GM12878 (cell line): ENCODE measurements around the gene SSBP3. TPM values are rescaled to one million over a fixed set of nuclear protein-coding genes. Genes with fewer than 3 reads are reported as not detected.

ENCODE experiments used
- ATAC-seq: fragments of 200-7000 bp; cut with Tn5 transposase; 3 replicates; pipeline ENCODE4 v1.9.1; 2020; ENCODE audit warnings: mild to moderate bottlenecking, moderate library complexity
- BruUV-seq: library from RNA; stranded (reverse); fragments of 400-500 nt; replicated peaks from 2 replicates; lab custom pipeline; 2021; lab: Mats Ljungman, UMichigan
- CTCF ChIA-PET: fragments of 300-600 bp; sonication (Branson Sonifier 250); formaldehyde crosslinking; extraction: SDS; loops from one replicate; lab custom pipeline; 2021; ENCODE audit warnings: inconsistent platforms; lab: Yijun Ruan, JAX
- POLR2A ChIA-PET: fragments of 350-600 bp; formaldehyde crosslinking; extraction: SDS; loops from one replicate; lab custom pipeline; 2021; ENCODE audit warnings: inconsistent platforms; lab: Charles Lee
- RAD21 ChIA-PET: fragments of 300-600 bp; sonication (Branson Sonifier 250); formaldehyde crosslinking; loops from one replicate; lab custom pipeline; 2023; ENCODE audit warnings: antibody characterized with exemption; ENCODE audit not compliant: unreplicated experiment; lab: Charles Lee
- SMC1A ChIA-PET: fragments of 300-600 bp; sonication (Branson Sonifier 250); formaldehyde crosslinking; loops from one replicate; lab custom pipeline; 2023; ENCODE audit not compliant: unreplicated experiment, uncharacterized antibody; lab: Charles Lee
- DNase-seq: peaks from one replicate; pipeline ENCODE4 v3.0.0-alpha.2; 2011; ENCODE audit warnings: low read depth, low spot score
- FAIRE-seq: peaks from 3 replicates; lab custom pipeline; 2011; peaks lifted over from hg19 to GRCh38; lab: Jason Lieb, UNC
- H2AFZ ChIP-seq: 2 replicates; pipeline ENCODE4 v1.6.0; 2011; ENCODE audit warnings: low read depth, low read length, control low read depth; ENCODE audit not compliant: control insufficient read depth
- H3K27ac ChIP-seq: 2 replicates; pipeline ENCODE4 v1.5.1; 2011; ENCODE audit warnings: control low read depth; ENCODE audit not compliant: control insufficient read depth, insufficient read depth
- H3K27me3 ChIP-seq, 2 experiments: replicated peaks in 1 of 2; 2 replicates each; pipeline versions ENCODE4 v1.6.0 to v1.6.1; 2011; ENCODE audit warnings: low read length in 1 of 2; ENCODE audit not compliant: control insufficient read depth in 2 of 2, insufficient read depth in 2 of 2
- H3K36me3 ChIP-seq, 2 experiments: 2 replicates each; pipeline ENCODE4 v1.5.1; 2011; ENCODE audit warnings: low read length in 1 of 2; ENCODE audit not compliant: control insufficient read depth in 2 of 2, insufficient read depth in 2 of 2
- H3K4me1 ChIP-seq: 2 replicates; pipeline ENCODE4 v1.6.1; 2011; ENCODE audit warnings: mild to moderate bottlenecking, low read length, moderate library complexity, mixed read lengths; ENCODE audit not compliant: control insufficient read depth, insufficient read depth
- H3K4me2 ChIP-seq: 2 replicates; pipeline ENCODE4 v1.6.0; 2011; ENCODE audit warnings: control low read depth; ENCODE audit not compliant: control insufficient read depth, insufficient read depth
- H3K4me3 ChIP-seq: fragments of 200-600 bp; sonication (generic); 2 replicates; pipeline ENCODE4 v1.5.1; 2016
- H3K79me2 ChIP-seq: 2 replicates; pipeline ENCODE4 v1.6.0; 2011; ENCODE audit warnings: low read length; ENCODE audit not compliant: control insufficient read depth, insufficient read depth
- H3K9ac ChIP-seq: 2 replicates; pipeline ENCODE4 v1.8.0; 2011; ENCODE audit warnings: low read length, control low read depth, mixed read lengths; ENCODE audit not compliant: control insufficient read depth, insufficient read depth
- H3K9me3 ChIP-seq: replicated peaks from 3 replicates; pipeline ENCODE4 v1.5.1; 2011; ENCODE audit warnings: mild to moderate bottlenecking, low read length; ENCODE audit not compliant: control insufficient read depth, insufficient read depth
- H4K20me1 ChIP-seq: 2 replicates; pipeline ENCODE4 v1.6.0; 2011; ENCODE audit not compliant: control insufficient read depth, insufficient read depth
- BRCA1 ChIP-seq: IDR thresholded peaks from 2 replicates; pipeline ENCODE4 v1.6.1; 2011; ENCODE audit warnings: low read depth, low read length, improper control_type of control experiment
- CHD1 ChIP-seq: IDR thresholded peaks from 2 replicates; pipeline ENCODE4 v1.6.1; 2012; ENCODE audit warnings: low read depth, low read length, improper control_type of control experiment
- CHD4 ChIP-seq: fragments of 200-600 bp; sonication (generic); IDR thresholded peaks from 2 replicates; pipeline ENCODE4 v1.6.1; 2016; ENCODE audit warnings: mild to moderate bottlenecking
- CTCF ChIP-seq, 3 experiments: IDR thresholded peaks in 2 of 3; conservative IDR thresholded peaks in 1 of 3; 2 replicates each; pipeline ENCODE4 v1.5.1; 2011; ENCODE audit warnings: low read depth in 3 of 3, low read length in 3 of 3, mild to moderate bottlenecking in 3 of 3, control low read depth in 2 of 3, moderate library complexity in 2 of 3, inconsistent platforms in 1 of 3, mixed read lengths in 1 of 3; ENCODE audit not compliant: control insufficient read depth in 2 of 3, insufficient read depth in 1 of 3; ENCODE audit errors: extremely low read depth in 1 of 3
- CUX1 ChIP-seq: IDR thresholded peaks from 2 replicates; pipeline ENCODE4 v1.6.1; 2012; ENCODE audit warnings: improper control_type of control experiment, low read depth, low read length; ENCODE audit not compliant: insufficient replicate concordance
- EP300 ChIP-seq, 2 experiments: fragments of 150-350 bp in 1 of 2; IDR thresholded peaks; 2 replicates each; pipeline ENCODE4 v1.6.1; 2011 to 2012; ENCODE audit warnings: low read depth in 2 of 2, low read length in 2 of 2, borderline replicate concordance in 1 of 2, improper control_type of control experiment in 1 of 2, inconsistent platforms in 1 of 2; ENCODE audit not compliant: control insufficient read depth in 1 of 2
- FOS ChIP-seq: IDR thresholded peaks from 3 replicates; pipeline ENCODE4 v1.6.1; 2011; ENCODE audit warnings: borderline replicate concordance; ENCODE audit not compliant: insufficient read length; ENCODE audit errors: extremely low read depth
- IKZF2 ChIP-seq, 2 experiments: fragments of 450-650 bp; IDR thresholded peaks; 2 replicates each; pipeline ENCODE4 v1.6.1; 2017; ENCODE audit warnings: mild to moderate bottlenecking in 2 of 2, moderate library complexity in 2 of 2
- JUNB ChIP-seq: IDR thresholded peaks from 2 replicates; pipeline ENCODE4 v1.6.1; 2016; ENCODE audit warnings: antibody characterized with exemption, mild to moderate bottlenecking
- MTA2 ChIP-seq: fragments of 450-650 bp; IDR thresholded peaks from 2 replicates; pipeline ENCODE4 v1.6.1; 2016; ENCODE audit warnings: low read depth, mild to moderate bottlenecking, moderate library complexity
- MYC ChIP-seq: IDR thresholded peaks from 2 replicates; pipeline ENCODE4 v1.6.1; 2011; ENCODE audit warnings: mild to moderate bottlenecking, low read length, moderate library complexity, inconsistent platforms; ENCODE audit not compliant: insufficient read depth, insufficient replicate concordance, insufficient read length, severe bottlenecking
- RFX5 ChIP-seq: IDR thresholded peaks from 2 replicates; pipeline ENCODE4 v1.6.1; 2011; ENCODE audit warnings: low read depth, low read length, improper control_type of control experiment
- SIX5 ChIP-seq: IDR thresholded peaks from 2 replicates; pipeline ENCODE4 v1.6.1; 2011; ENCODE audit warnings: mild to moderate bottlenecking, low read depth, low read length, moderate library complexity; ENCODE audit not compliant: severe bottlenecking
- STAT1 ChIP-seq: fragments of 450-650 bp; conservative IDR thresholded peaks from 2 replicates; pipeline ENCODE4 v1.6.1; 2014; ENCODE audit warnings: antibody characterized with exemption, mild to moderate bottlenecking
- STAT3 ChIP-seq: IDR thresholded peaks from 2 replicates; pipeline ENCODE4 v1.6.1; 2011; ENCODE audit warnings: low read depth, low read length, improper control_type of control experiment
- YY1 ChIP-seq: IDR thresholded peaks from 2 replicates; pipeline ENCODE4 v1.6.1; 2011; ENCODE audit warnings: low read depth, mild to moderate bottlenecking, low read length
- WGBS: methylation state at CpG from one replicate; pipeline ENCODE4 v1.1.6; 2016; ENCODE audit warnings: low lambda C conversion rate; ENCODE audit not compliant: insufficient replicate concordance, insufficient coverage; ENCODE audit errors: missing lambda C conversion rate; 5-methylcytosine and 5-hydroxymethylcytosine counted together
- in situ Hi-C: fragments of 300-500 bp; cut with MboI; formaldehyde crosslinking; loops from 9 replicates; pipeline ENCODE4 v1.14.3; 2018; ENCODE audit warnings: mixed read lengths
- intact Hi-C: fragments of 100-400 bp; cut with micrococcal nuclease; formaldehyde crosslinking; loops from one replicate; pipeline ENCODE4 v1.14.2; 2022; ENCODE audit not compliant: unreplicated experiment
- polyA plus RNA-seq, 11 experiments: library from polyadenylated mRNA; depleted of rRNA in 4 of 11; unstranded in 6 of 11; stranded (reverse) in 5 of 11; fragments of >200 nt; fragmentation: Nextera tagmentation in 4 of 11; fragmentation: Illumina TruSeq in 1 of 11; extraction: Ambion mirVana in 4 of 11; extraction: Trizol in 1 of 11; gene quantifications; 1 replicate in 1 of 11; 2 replicates in 10 of 11; pipeline versions ENCODE4 v1.2.1 to v1.2.3, GENCODE V29; 2011 to 2016; ENCODE audit warnings: inconsistent platforms in 2 of 11, missing spikeins in 2 of 11, low read depth in 1 of 11
- total RNA-seq, 4 experiments: library from RNA; depleted of rRNA in 3 of 4; stranded (reverse); fragments of >200 nt in 3 of 4; fragmentation: Illumina TruSeq in 1 of 4; extraction: Trizol in 1 of 4; gene quantifications; 2 replicates each; pipeline versions ENCODE4 v1.2.1 to v1.2.3, GENCODE V29; 2013 to 2021

SSBP3 gene
- total and polyA plus RNA-seq, 10 of the 15 experiments (the other 5 are each of a cell fraction or from before 2014, with no cell fraction given) = 4.1 to 51.7 (median 17.1) TPM

GRCh38 chr1:54307305-54307704, 98.9 kb downstream of the SSBP3 start:
- no TSS peak for BruUV-seq
- FAIRE-seq (no peak), ATAC-seq (no peak), DNase-seq (no peak)
- Histone ChIP-seq H3K9me3 (no peaks in the 10 kb centered on the region), H3K4me3 (no peak overlapping the region), H3K27ac (no peak overlapping the region), H3K36me3 (peaks cover 0 to 1% of the 10 kb centered on the region in 2 experiments; a peak in 3 of 4 replicates), H3K27me3 (no peaks in the 10 kb centered on the region), H3K79me2 (no peaks in the 10 kb centered on the region), H3K4me1 (no peaks in the 10 kb centered on the region), H2AFZ (no peak overlapping the region), H4K20me1 (0 out of 2 replicates have a peak, but pooled peaks cover 5% of the 10 kb centered on the region), H3K9ac (no peak overlapping the region), H3K4me2 (no peak overlapping the region)
- intact Hi-C loops = no loop called here
- 98% methylated on average over 3 of the region's 3 CpGs for WGBS
- ChIA-PET CTCF (interaction anchor here (1.1 kb wide), 1 partner anchor 9 kb away, joined by 3 read pairs; no protein-coding TSS in a partner anchor), SMC1A (interaction anchor here (0.6 kb wide), 1 partner anchor 159 kb away, joined by 3 read pairs; no protein-coding TSS in a partner anchor), POLR2A (no interaction called here), RAD21 (no interaction called here)
- in situ Hi-C loops = no loop called here
- TF ChIP-seq FOS (no peak), YY1 (no peak), IKZF2 (IDR thresholded peaks at IDR 0.05) (no peak), EP300 (IDR thresholded peaks at IDR 0.05; ENCODE audit: borderline replicate concordance in 1 of 2, control insufficient read depth in 1 of 2, low read depth in 2 of 2, low read length in 2 of 2) (no peak), STAT1 (no peak), MTA2 (no peak), JUNB (no peak), BRCA1 (no peak), RFX5 (no peak), CHD4 (no peak), MYC (no peak), SIX5 (no peak), CTCF (IDR thresholded peaks at IDR 0.05 in 2 of 3, conservative IDR thresholded peaks at IDR 0.05 in 1 of 3; ENCODE audit: control insufficient read depth in 2 of 3, extremely low read depth in 1 of 3, insufficient read depth in 1 of 3, low read depth in 3 of 3, low read length in 3 of 3) (no peak), CHD1 (no peak), STAT3 (no peak), CUX1 (no peak)
